ENCODE results near the gene PDS5B.

Gene PDS5B

GRCh38 chr13:32587811-32588170 lies 1.5 kb downstream of the PDS5B start:
- DNase-seq (ENCODE audit: low read depth in 2 of 2): no peak

- no peak for DNase-seq (ENCODE audit: low read depth in 2 of 2)
These were observed 2.5 kb downstream of the PDS5B start for GRCh38 chr13:32588736-32589135.

- no peak for DNase-seq (ENCODE audit: low read depth in 2 of 2)
These were observed 3.2 kb downstream of the PDS5B start for GRCh38 chr13:32589471-32589870.

- no peak for DNase-seq (ENCODE audit: low read depth in 2 of 2)
These were observed 4.0 kb downstream of the PDS5B start for GRCh38 chr13:32590266-32590665.

GRCh38 chr13:32592082-32592481 lies 5.8 kb downstream of the PDS5B start:
- no peak for DNase-seq (ENCODE audit: low read depth in 2 of 2)

GRCh38 chr13:32594157-32594738 lies 8.0 kb downstream of the PDS5B start:
- DNase-seq (ENCODE audit: low read depth in 2 of 2): no peak

GRCh38 chr13:32595306-32595705 lies 9.1 kb downstream of the PDS5B start:
- DNase-seq (ENCODE audit: low read depth in 2 of 2): no peak

- DNase-seq (ENCODE audit: low read depth in 2 of 2): no peak
These were observed 14.6 kb downstream of the PDS5B start for GRCh38 chr13:32600890-32601289.

- DNase-seq (ENCODE audit: low read depth in 2 of 2): no peak
These were observed 23.2 kb downstream of the PDS5B start for GRCh38 chr13:32609428-32609827.

GRCh38 chr13:32610538-32610937 lies 24.3 kb downstream of the PDS5B start:
- no peak for DNase-seq (ENCODE audit: low read depth in 2 of 2)

GRCh38 chr13:32610977-32611376 lies 24.7 kb downstream of the PDS5B start:
- no peak for DNase-seq (ENCODE audit: low read depth in 2 of 2)

- no peak for DNase-seq (ENCODE audit: low read depth in 2 of 2)
These were observed 30.7 kb downstream of the PDS5B start for GRCh38 chr13:32616883-32617511.

GRCh38 chr13:32622827-32623226 lies 36.6 kb downstream of the PDS5B start:
- DNase-seq (ENCODE audit: low read depth in 2 of 2): no peak

- no peak for DNase-seq (ENCODE audit: low read depth in 2 of 2)
These were observed 38.2 kb downstream of the PDS5B start for GRCh38 chr13:32624441-32624840.

- DNase-seq (ENCODE audit: low read depth in 2 of 2): no peak
These were observed 41.5 kb downstream of the PDS5B start for GRCh38 chr13:32627793-32628192.

- DNase-seq (ENCODE audit: low read depth in 2 of 2): no peak
These were observed 43.1 kb downstream of the PDS5B start for GRCh38 chr13:32629313-32629712.

GRCh38 chr13:32629866-32630265 lies 43.6 kb downstream of the PDS5B start:
- DNase-seq (ENCODE audit: low read depth in 2 of 2): no peak

- DNase-seq (ENCODE audit: low read depth in 2 of 2): no peak
These were observed 46.2 kb downstream of the PDS5B start for GRCh38 chr13:32632343-32632909.

- no peak for DNase-seq (ENCODE audit: low read depth in 2 of 2)
These were observed 50.5 kb downstream of the PDS5B start for GRCh38 chr13:32636711-32637110.

- DNase-seq (ENCODE audit: low read depth in 2 of 2): no peak
These were observed 52.5 kb downstream of the PDS5B start for GRCh38 chr13:32638739-32639138.

GRCh38 chr13:32639502-32640105 lies 53.4 kb downstream of the PDS5B start:
- peak; percentile 17 to 20 for DNase-seq (ENCODE audit: low read depth in 2 of 2)

- no peak for DNase-seq (ENCODE audit: low read depth in 2 of 2)
These were observed 56.1 kb downstream of the PDS5B start for GRCh38 chr13:32642316-32642715.

GRCh38 chr13:32642858-32643257 lies 56.6 kb downstream of the PDS5B start:
- DNase-seq (ENCODE audit: low read depth in 2 of 2): no peak

Measured in activated CD8-positive, alpha-beta memory T cell treated with anti-CD3 and anti-CD28 coated beads for 4 hours (primary cell).